GM21515 (cell line): Measurements from ENCODE around the gene CD14.
"Not testable (repeated sequence)": the region's sequence is repeated elsewhere in the genome, so short reads cannot be mapped to it uniquely, and the experiment has no call there.

Experiments
- ATAC-seq: cut with Tn5 transposase; IDR thresholded peaks from one replicate; pipeline ENCODE4 v1.9.1; 2021; ENCODE audit not compliant: unreplicated experiment

CD14 gene

GRCh38 chr5:140635291-140636257, 2.6 kb upstream of the CD14 start:
- ATAC-seq = no peak

- ATAC-seq = no peak
Observed at GRCh38 chr5:140634103-140634502, 1.1 kb upstream of the CD14 start.

- no peak for ATAC-seq
Observed at GRCh38 chr5:140633501-140633900, 526 bp upstream of the CD14 start.

GRCh38 chr5:140632366-140633020, 482 bp downstream of the CD14 start:
- ATAC-seq = peak; percentile 47

GRCh38 chr5:140631831-140632365, 1.1 kb downstream of the CD14 start:
- ATAC-seq = peak; percentile 34

- ATAC-seq = no peak
Observed at GRCh38 chr5:140631036-140631417, 1.9 kb downstream of the CD14 start.

- no peak for ATAC-seq
Observed at GRCh38 chr5:140630292-140631035, 2.5 kb downstream of the CD14 start.

GRCh38 chr5:140628711-140629110, 4.3 kb downstream of the CD14 start:
- ATAC-seq = no peak

- ATAC-seq = no peak
Observed at GRCh38 chr5:140627972-140628371, 5.0 kb downstream of the CD14 start.

GRCh38 chr5:140624886-140625285, 8.1 kb downstream of the CD14 start:
- not testable (repeated sequence) for ATAC-seq

- not testable (repeated sequence) for ATAC-seq
Observed at GRCh38 chr5:140623061-140623460, 9.9 kb downstream of the CD14 start.

GRCh38 chr5:140622301-140622700, 10.7 kb downstream of the CD14 start:
- ATAC-seq = no peak

GRCh38 chr5:140611020-140611521, 21.9 kb downstream of the CD14 start:
- ATAC-seq = no peak

GRCh38 chr5:140609126-140609525, 23.8 kb downstream of the CD14 start:
- no peak for ATAC-seq

GRCh38 chr5:140608722-140609121, 24.3 kb downstream of the CD14 start:
- ATAC-seq = no peak

- no peak for ATAC-seq
Observed at GRCh38 chr5:140607031-140607430, 25.9 kb downstream of the CD14 start.

GRCh38 chr5:140605879-140606278, 27.1 kb downstream of the CD14 start:
- ATAC-seq = no peak

GRCh38 chr5:140603734-140604133, 29.2 kb downstream of the CD14 start:
- no peak for ATAC-seq

GRCh38 chr5:140603446-140603698, 29.6 kb downstream of the CD14 start:
- not testable (repeated sequence) for ATAC-seq

GRCh38 chr5:140602147-140602546, 30.8 kb downstream of the CD14 start:
- ATAC-seq = no peak

- no peak for ATAC-seq
Observed at GRCh38 chr5:140600096-140600495, 32.9 kb downstream of the CD14 start.
